AG09309 (cell line): ENCODE measurements around the gene CLCN5.

Experiments used
- DNase-seq: peaks from one replicate; pipeline ENCODE4 v3.0.0-alpha.2; 2010; ENCODE audit warnings: low read depth
- H3K4me3 ChIP-seq: 2 replicates; pipeline ENCODE4 v1.5.1; 2011; ENCODE audit warnings: mild to moderate bottlenecking, low read depth, low read length, moderate library complexity; ENCODE audit not compliant: control insufficient read depth
- TF ChIP-seq, protein P1 (sequence below): IDR thresholded peaks from 2 replicates; pipeline ENCODE4 v1.5.1; 2011; ENCODE audit warnings: mild to moderate bottlenecking, low read depth, low read length, inconsistent platforms; ENCODE audit not compliant: insufficient read depth, control insufficient read depth; ENCODE audit errors: missing control alignments

Gene CLCN5

DNA sequence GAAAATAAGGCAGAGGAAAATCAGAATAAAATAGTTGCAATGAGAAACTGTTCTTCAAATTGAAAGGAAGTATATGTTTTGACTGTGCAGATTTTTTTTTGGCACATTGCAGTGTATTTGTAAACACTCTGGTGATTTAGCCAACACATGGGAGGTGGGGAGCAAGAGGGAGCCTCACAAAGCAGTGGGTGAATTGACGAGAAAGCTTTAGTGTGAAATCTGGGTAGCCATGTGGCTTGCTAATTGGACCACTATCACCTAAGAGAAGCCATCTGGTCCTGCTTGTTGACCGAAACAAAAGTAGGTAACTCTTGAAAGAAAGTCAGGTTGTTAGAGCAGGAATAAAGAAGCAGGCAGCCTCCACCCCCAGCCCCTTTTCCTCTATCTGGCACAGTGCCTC is 10.4 kb downstream of the CLCN5 start:
- no peak for DNase-seq
- TF ChIP-seq, protein P1, sequence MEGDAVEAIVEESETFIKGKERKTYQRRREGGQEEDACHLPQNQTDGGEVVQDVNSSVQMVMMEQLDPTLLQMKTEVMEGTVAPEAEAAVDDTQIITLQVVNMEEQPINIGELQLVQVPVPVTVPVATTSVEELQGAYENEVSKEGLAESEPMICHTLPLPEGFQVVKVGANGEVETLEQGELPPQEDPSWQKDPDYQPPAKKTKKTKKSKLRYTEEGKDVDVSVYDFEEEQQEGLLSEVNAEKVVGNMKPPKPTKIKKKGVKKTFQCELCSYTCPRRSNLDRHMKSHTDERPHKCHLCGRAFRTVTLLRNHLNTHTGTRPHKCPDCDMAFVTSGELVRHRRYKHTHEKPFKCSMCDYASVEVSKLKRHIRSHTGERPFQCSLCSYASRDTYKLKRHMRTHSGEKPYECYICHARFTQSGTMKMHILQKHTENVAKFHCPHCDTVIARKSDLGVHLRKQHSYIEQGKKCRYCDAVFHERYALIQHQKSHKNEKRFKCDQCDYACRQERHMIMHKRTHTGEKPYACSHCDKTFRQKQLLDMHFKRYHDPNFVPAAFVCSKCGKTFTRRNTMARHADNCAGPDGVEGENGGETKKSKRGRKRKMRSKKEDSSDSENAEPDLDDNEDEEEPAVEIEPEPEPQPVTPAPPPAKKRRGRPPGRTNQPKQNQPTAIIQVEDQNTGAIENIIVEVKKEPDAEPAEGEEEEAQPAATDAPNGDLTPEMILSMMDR = no peak

DNA sequence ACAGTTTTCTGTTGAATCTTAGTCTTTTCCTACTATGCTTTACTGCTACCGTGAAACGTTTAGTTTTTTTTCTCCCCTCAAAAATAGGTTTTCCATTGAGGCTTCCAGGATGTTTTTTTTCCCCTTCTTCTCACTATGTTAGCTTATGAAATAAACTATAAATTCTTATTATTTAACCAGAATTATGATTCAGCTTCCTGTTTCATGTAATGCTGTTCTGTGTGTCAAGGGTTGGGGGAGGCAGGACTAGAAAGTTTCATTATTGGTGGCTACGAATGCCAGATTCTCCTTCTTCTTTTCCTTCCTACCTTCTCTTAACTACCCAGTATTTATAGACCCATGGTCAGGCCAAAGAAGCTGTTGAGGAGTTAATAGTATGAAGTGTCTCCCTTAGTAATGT is 11.8 kb downstream of the CLCN5 start:
- no peak overlapping the region for H3K4me3 ChIP-seq
- DNase-seq = no peak
- TF ChIP-seq, protein P1 = no peak

More for the DNA sequence above, 10.4 kb downstream of the CLCN5 start:
- no peak overlapping the region for H3K4me3 ChIP-seq

DNA sequence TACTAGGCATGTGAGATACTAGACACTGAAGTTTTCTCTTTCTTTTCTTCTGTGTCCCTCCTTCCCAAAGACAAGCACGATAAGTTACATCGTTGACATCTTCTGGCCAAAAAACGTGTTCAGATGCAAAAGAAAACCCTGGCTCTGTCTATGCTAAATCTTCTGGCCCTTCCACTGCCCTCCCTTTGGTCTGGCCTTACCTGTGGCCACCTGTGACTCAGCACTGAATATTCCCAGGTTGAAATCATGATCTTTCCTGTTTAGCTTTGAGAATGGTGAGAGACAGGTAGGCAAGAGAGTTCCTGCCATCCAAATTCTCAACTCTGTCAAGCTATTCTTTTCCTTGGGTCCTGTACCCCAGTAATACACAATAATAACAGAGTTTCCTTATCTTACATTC is 12.3 kb downstream of the CLCN5 start:
- no peak overlapping the region for H3K4me3 ChIP-seq
- DNase-seq = no peak
- TF ChIP-seq, protein P1 = no peak

DNA sequence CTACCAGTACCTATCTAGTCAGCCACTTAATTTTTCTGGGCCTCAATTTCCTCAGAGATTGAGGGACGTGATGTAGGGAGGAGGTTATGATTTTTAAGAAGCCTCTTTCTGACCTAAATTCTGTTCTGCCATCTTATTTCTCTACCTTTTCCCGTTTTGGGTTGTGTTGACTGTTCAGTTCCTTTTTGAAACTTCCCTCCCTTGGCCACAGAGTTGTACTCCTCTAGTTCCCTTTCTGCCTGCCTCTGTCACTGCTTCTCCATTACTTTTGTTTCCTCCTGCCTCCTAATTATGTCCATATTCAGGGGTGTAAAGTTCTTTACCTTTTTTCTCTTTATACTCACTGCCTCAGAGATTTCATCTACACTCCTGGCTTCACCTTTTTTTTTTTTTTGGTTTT is 25.4 kb downstream of the CLCN5 start:
- no peak overlapping the region for H3K4me3 ChIP-seq
- DNase-seq = no peak
- TF ChIP-seq, protein P1 = no peak

DNA sequence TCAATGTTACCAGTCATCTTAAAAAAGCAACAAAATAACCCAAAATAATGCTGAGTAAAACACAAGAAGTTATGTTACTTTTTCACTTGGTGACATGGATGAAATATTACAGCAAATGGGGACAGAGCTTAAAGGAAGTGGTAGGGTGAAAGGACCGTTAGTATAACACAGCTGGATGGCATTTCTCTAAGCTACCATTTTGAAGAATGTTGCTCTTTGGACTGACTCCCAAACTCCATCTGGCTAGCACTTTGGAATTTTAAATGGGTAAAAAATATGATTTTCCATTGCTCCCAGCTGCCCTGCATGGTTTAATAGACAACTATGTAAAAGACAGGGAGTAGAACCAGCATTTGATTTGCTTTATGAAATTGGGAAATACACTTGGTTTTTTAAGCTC is 27.6 kb downstream of the CLCN5 start:
- DNase-seq = no peak
- no peak overlapping the region for H3K4me3 ChIP-seq
- TF ChIP-seq, protein P1 = no peak

DNA sequence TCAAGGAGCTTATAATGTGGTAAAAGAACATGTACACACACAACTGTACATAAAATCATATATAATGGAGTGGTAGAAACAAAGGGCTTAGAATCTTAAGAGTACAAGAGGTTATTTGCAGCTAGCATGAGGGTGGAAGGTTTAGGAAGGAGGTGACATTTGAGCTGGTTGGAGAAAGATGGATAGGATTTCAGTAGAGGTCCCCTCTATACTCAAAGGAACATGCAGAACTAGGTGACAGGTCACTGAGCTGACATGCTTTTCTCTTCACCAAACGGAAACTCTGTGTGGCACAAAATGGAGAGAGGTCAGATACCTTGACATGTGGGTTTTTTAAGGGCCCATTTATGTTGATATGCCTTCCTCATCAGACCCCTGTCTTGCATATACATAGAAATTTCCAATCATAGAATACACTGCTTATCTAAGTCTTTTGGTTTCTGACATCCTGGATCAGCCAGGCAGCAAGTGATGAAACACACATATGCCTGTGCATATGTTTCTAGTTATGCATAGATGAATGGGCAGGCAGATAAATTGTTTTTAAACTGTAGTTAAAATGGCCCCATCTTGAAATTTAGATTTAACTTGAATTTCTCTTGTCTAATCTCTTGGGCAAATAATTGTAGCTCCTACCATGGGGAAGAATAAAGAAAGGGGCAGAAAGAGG is 29.3 kb downstream of the CLCN5 start:
- H3K4me3 ChIP-seq = no peak overlapping the region
- TF ChIP-seq, protein P1 = no peak
- no peak for DNase-seq
